ENCODE results near the gene ZNF83. TPM values are rescaled to one million over a fixed set of nuclear protein-coding genes. Genes with fewer than 3 reads are reported as not detected.
A peak's percentile ranks its signal among the peaks of the same experiment; 100 is the strongest.
"Not testable (repeated sequence)": the region's sequence is repeated elsewhere in the genome, so short reads cannot be mapped to it uniquely, and the experiment has no call there.

ZNF83 gene
- total and polyA plus RNA-seq, 4 donors: 53.5 to 86.3 (median 71.6) TPM

DNA sequence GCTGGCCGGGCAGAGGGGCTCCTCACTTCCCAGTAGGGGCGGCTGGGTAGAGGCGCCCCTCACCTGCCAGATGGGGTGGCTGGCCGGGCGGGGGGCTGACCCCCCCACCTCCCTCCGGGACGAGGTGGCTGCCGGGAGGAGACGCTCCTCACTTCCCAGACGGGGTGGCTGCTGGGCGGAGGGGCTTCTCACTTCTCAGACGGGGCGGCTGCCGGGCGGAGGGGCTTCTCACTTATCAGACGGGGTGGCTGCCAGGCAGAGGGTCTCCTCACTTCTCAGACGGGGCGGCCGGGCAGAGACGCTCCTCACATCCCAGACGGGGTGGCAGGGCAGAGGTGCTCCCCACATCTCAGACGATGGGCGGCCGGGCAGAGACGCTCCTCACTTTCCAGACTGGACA, 44.7 kb downstream of the ZNF83 start:
- H3K27me3 ChIP-seq (ENCODE audit: control insufficient read depth, insufficient read depth, low read length); H3K9me3 ChIP-seq (ENCODE audit: control insufficient read depth, insufficient read depth, low read length); H3K27ac ChIP-seq (ENCODE audit: low read depth, low read length); H3K4me3 ChIP-seq (ENCODE audit: low read depth, low read length); H3K36me3 ChIP-seq (ENCODE audit: control insufficient read depth, insufficient read depth, low read length); H3K4me1 ChIP-seq (ENCODE audit: control insufficient read depth, insufficient read depth, low read length); DNase-seq (ENCODE audit: low read depth in 4 of 6, low spot score in 6 of 6): not testable (repeated sequence)
- WGBS (ENCODE audit: insufficient coverage): 100% methylated on average over 13 of the region's 25 CpGs

DNA sequence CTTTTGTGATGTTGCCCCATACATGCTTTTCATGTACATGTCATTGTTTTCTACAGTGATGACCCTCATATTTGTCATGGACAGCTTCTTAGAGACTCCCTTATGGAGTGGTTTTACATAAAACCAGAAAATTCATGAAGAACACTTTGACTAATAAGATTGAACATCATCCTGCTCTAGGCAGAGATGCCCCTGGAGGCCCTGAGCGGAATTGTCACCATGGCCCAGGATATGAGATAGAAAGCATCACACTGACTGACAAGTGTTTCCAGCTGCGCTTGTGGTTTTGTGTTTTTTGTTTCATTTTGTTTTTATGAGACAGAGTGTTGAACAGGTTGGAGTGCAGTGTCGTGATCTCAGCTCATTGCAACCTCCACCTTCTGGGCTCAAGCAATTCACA, 45.9 kb downstream of the ZNF83 start:
- H3K36me3 ChIP-seq (ENCODE audit: control insufficient read depth, insufficient read depth, low read length): peaks cover 5% of the 10 kb centered on the region
- no peaks in the 10 kb centered on the region for H3K27me3 ChIP-seq (ENCODE audit: control insufficient read depth, insufficient read depth, low read length)
- no peak overlapping the region for H3K27ac ChIP-seq (ENCODE audit: low read depth, low read length)
- no peaks in the 10 kb centered on the region for H3K9me3 ChIP-seq (ENCODE audit: control insufficient read depth, insufficient read depth, low read length)
- no peak for DNase-seq (ENCODE audit: low read depth in 4 of 6, low spot score in 6 of 6)
- WGBS (ENCODE audit: insufficient coverage): no CpG with 5 or more reads among the region's 3 CpGs
- no peaks in the 10 kb centered on the region for H3K4me1 ChIP-seq (ENCODE audit: control insufficient read depth, insufficient read depth, low read length)
- no peak overlapping the region for H3K4me3 ChIP-seq (ENCODE audit: low read depth, low read length)

DNA sequence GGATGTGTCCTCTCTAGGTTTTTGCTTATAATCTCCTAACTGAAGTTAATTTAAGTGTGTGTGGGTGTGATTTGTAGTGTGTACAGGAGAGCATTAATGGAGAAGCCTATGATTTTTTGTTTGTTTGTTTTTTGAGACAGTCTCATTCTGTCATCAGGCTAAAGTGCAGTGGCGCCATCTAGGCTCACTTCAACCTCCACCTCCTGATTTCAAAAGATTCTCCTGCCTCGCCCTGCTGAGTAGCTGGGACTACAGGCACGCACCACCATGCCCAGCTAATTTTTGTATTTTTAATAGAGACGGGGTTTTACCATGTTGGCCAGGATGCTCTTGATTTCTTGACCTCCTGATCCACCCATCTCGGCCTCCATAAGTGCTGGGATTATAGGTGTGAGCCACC, 47.4 kb downstream of the ZNF83 start:
- Histone ChIP-seq H3K4me3 (ENCODE audit: low read depth, low read length) (no peak overlapping the region), H3K36me3 (ENCODE audit: control insufficient read depth, insufficient read depth, low read length) (peaks cover 5% of the 10 kb centered on the region), H3K9me3 (ENCODE audit: control insufficient read depth, insufficient read depth, low read length) (no peaks in the 10 kb centered on the region), H3K27me3 (ENCODE audit: control insufficient read depth, insufficient read depth, low read length) (no peaks in the 10 kb centered on the region), H3K4me1 (ENCODE audit: control insufficient read depth, insufficient read depth, low read length) (no peaks in the 10 kb centered on the region), H3K27ac (ENCODE audit: low read depth, low read length) (no peak overlapping the region)
- peak in 1 of 6 donors; percentile 26 for DNase-seq (ENCODE audit: low read depth in 4 of 6, low spot score in 6 of 6)
- no CpG with 5 or more reads among the region's 5 CpGs for WGBS (ENCODE audit: insufficient coverage)

DNA sequence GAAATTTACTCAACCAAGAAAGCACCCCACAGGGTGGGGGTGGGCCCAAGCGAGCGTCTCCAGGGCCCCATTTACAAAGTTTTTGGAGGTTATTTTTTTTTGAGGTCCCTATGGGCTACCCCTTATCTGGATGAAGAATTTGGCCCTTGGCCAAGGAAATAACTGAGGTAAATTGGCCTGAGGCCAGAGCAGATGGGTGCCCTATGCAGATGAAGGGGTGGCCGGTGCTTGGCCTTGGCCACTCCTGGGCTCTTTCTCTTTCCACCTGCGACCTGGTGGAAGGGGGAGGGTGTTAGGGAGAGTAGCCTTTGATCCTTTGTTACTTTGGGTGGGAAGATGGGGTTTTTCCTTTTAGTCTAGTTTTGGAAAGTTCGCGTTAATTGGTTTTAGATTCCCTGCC, 52.6 kb downstream of the ZNF83 start:
- Histone ChIP-seq H3K4me1 (ENCODE audit: control insufficient read depth, insufficient read depth, low read length) (no peaks in the 10 kb centered on the region), H3K27me3 (ENCODE audit: control insufficient read depth, insufficient read depth, low read length) (no peaks in the 10 kb centered on the region), H3K9me3 (ENCODE audit: control insufficient read depth, insufficient read depth, low read length) (no peaks in the 10 kb centered on the region), H3K4me3 (ENCODE audit: low read depth, low read length) (peak overlapping the region; percentile 21), H3K27ac (ENCODE audit: low read depth, low read length) (no peak overlapping the region), H3K36me3 (ENCODE audit: control insufficient read depth, insufficient read depth, low read length) (peaks cover 7% of the 10 kb centered on the region)
- no peak for DNase-seq (ENCODE audit: low read depth in 4 of 6, low spot score in 6 of 6)
- 68% methylated on average over 3 of the region's 6 CpGs for WGBS (ENCODE audit: insufficient coverage)

- WGBS (ENCODE audit: insufficient coverage): 28% methylated on average over 38 of the region's 39 CpGs
- Histone ChIP-seq H3K27ac (ENCODE audit: low read depth, low read length) (peak overlapping the region; percentile 42), H3K9me3 (ENCODE audit: control insufficient read depth, insufficient read depth, low read length) (no peaks in the 10 kb centered on the region), H3K4me1 (ENCODE audit: control insufficient read depth, insufficient read depth, low read length) (no peaks in the 10 kb centered on the region), H3K36me3 (ENCODE audit: control insufficient read depth, insufficient read depth, low read length) (peaks cover 10% of the 10 kb centered on the region), H3K4me3 (ENCODE audit: low read depth, low read length) (peak overlapping the region; percentile 21), H3K27me3 (ENCODE audit: control insufficient read depth, insufficient read depth, low read length) (no peaks in the 10 kb centered on the region)
- peak in 2 of 6 donors; percentile 25 to 54 for DNase-seq (ENCODE audit: low read depth in 4 of 6, low spot score in 6 of 6)
These were observed 53.3 kb downstream of the ZNF83 start for GRCh38 chr19:52584736-52585440.

GRCh38 chr19:52570000-52570861, 67.9 kb downstream of the ZNF83 start, which contains the start of gene ZNF701:
Gene ZNF701, plus strand, starts transcription at chr19:52570287. Its CDS starts 3,861 bp downstream, at chr19:52574148.
- H3K9me3 ChIP-seq (ENCODE audit: control insufficient read depth, insufficient read depth, low read length): no peaks in the 10 kb centered on the region
- peaks cover 8% of the 10 kb centered on the region for H3K36me3 ChIP-seq (ENCODE audit: control insufficient read depth, insufficient read depth, low read length)
- under 1% methylated on average over 48 of the region's 57 CpGs for WGBS (ENCODE audit: insufficient coverage)
- peaks cover 15% of the 10 kb centered on the region for H3K4me1 ChIP-seq (ENCODE audit: control insufficient read depth, insufficient read depth, low read length)
- peak within 1 kb of the TSS; percentile 85 for H3K27ac ChIP-seq (ENCODE audit: low read depth, low read length)
- no peaks in the 10 kb centered on the region for H3K27me3 ChIP-seq (ENCODE audit: control insufficient read depth, insufficient read depth, low read length)
- H3K4me3 ChIP-seq (ENCODE audit: low read depth, low read length): peak within 1 kb of the TSS; percentile 71
- peak; percentile 79 to 98 (median 88) for DNase-seq (ENCODE audit: low read depth in 4 of 6, low spot score in 6 of 6)

DNA sequence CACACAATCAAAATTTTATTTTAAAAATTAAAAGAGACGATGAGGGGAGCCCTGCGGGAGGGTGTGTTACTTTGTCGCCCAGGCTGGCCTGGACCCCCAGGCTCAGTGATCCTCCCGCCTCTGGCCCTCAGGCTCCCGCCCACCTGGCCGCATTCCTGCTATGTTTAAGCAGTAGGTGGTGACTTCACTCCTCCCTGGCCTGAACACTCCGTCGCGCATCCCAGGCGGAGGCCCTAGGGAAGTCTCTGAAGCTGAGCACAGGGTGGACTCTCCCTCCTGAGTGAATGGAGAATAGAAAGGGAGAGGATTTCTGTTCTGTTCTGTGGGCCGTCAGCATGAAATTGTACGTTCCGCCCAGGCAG, 68.5 kb downstream of the ZNF83 start:
- Histone ChIP-seq H3K4me3 (ENCODE audit: low read depth, low read length) (peak overlapping the region; percentile 71), H3K27ac (ENCODE audit: low read depth, low read length) (peak overlapping the region; percentile 85), H3K4me1 (ENCODE audit: control insufficient read depth, insufficient read depth, low read length) (peaks cover 15% of the 10 kb centered on the region)
- peak in 2 of 6 donors; percentile 7 to 70 for DNase-seq (ENCODE audit: low read depth in 4 of 6, low spot score in 6 of 6)
- H3K27me3 ChIP-seq (ENCODE audit: control insufficient read depth, insufficient read depth, low read length); H3K36me3 ChIP-seq (ENCODE audit: control insufficient read depth, insufficient read depth, low read length); H3K9me3 ChIP-seq (ENCODE audit: control insufficient read depth, insufficient read depth, low read length): not testable (repeated sequence)
- 0% methylated on average over 12 of the region's 13 CpGs for WGBS (ENCODE audit: insufficient coverage)

- WGBS (ENCODE audit: insufficient coverage): 96% methylated on average over 12 of the region's 14 CpGs
- no peak for DNase-seq (ENCODE audit: low read depth in 4 of 6, low spot score in 6 of 6)
These were observed 70.2 kb downstream of the ZNF83 start for GRCh38 chr19:52567921-52568320.

GRCh38 chr19:52566588-52566987, 71.6 kb downstream of the ZNF83 start:
- Histone ChIP-seq H3K4me1 (ENCODE audit: control insufficient read depth, insufficient read depth, low read length) (peaks cover 15% of the 10 kb centered on the region), H3K4me3 (ENCODE audit: low read depth, low read length) (no peak overlapping the region), H3K9me3 (ENCODE audit: control insufficient read depth, insufficient read depth, low read length) (no peaks in the 10 kb centered on the region), H3K27ac (ENCODE audit: low read depth, low read length) (no peak overlapping the region), H3K36me3 (ENCODE audit: control insufficient read depth, insufficient read depth, low read length) (peaks cover 2% of the 10 kb centered on the region), H3K27me3 (ENCODE audit: control insufficient read depth, insufficient read depth, low read length) (no peaks in the 10 kb centered on the region)
- no CpG with 5 or more reads among the region's 2 CpGs for WGBS (ENCODE audit: insufficient coverage)
- no peak for DNase-seq (ENCODE audit: low read depth in 4 of 6, low spot score in 6 of 6)

More at GRCh38 chr19:52567921-52568320, 70.2 kb downstream of the ZNF83 start:
- peaks cover 3% of the 10 kb centered on the region for H3K36me3 ChIP-seq (ENCODE audit: control insufficient read depth, insufficient read depth, low read length)
- no peaks in the 10 kb centered on the region for H3K9me3 ChIP-seq (ENCODE audit: control insufficient read depth, insufficient read depth, low read length)
- H3K27me3 ChIP-seq (ENCODE audit: control insufficient read depth, insufficient read depth, low read length): no peaks in the 10 kb centered on the region
- H3K4me1 ChIP-seq (ENCODE audit: control insufficient read depth, insufficient read depth, low read length): peaks cover 15% of the 10 kb centered on the region
- H3K27ac ChIP-seq (ENCODE audit: low read depth, low read length): no peak overlapping the region
- H3K4me3 ChIP-seq (ENCODE audit: low read depth, low read length): no peak overlapping the region
